GM12874 (cell line): Measurements from ENCODE around the gene DCAF11.

Experiments
- CTCF ChIP-seq: IDR thresholded peaks from 2 replicates; pipeline ENCODE4 v1.5.1; 2011; ENCODE audit warnings: low read depth, mild to moderate bottlenecking, control low read depth, low read length, moderate library complexity; ENCODE audit not compliant: insufficient read depth

Gene DCAF11

GRCh38 chr14:24069411-24069735, 45.2 kb upstream of the DCAF11 start:
- TF ChIP-seq CTCF: no peak

GRCh38 chr14:24070285-24071143, 44.1 kb upstream of the DCAF11 start:
- TF ChIP-seq CTCF: no peak

GRCh38 chr14:24071144-24071697, 43.4 kb upstream of the DCAF11 start, which contains the start of gene CPNE6:
TSS of gene CPNE6 (plus strand) at chr14:24071562. CDS start at chr14:24072937, 1,375 bp downstream.
- no peak for TF ChIP-seq CTCF

GRCh38 chr14:24071836-24072430, 42.6 kb upstream of the DCAF11 start:
- no peak for TF ChIP-seq CTCF

GRCh38 chr14:24072436-24072835, 42.1 kb upstream of the DCAF11 start:
- no peak for TF ChIP-seq CTCF

- TF ChIP-seq CTCF: no peak
Measured at GRCh38 chr14:24072881-24073877, 41.4 kb upstream of the DCAF11 start.
